Subcutaneous abdominal adipose tissue (tissue), 5 donors: Measurements from ENCODE around the gene URI1.
"Not testable (repeated sequence)": the region's sequence is repeated elsewhere in the genome, so short reads cannot be mapped to it uniquely, and the experiment has no call there.

Experiments used
- H3K27ac ChIP-seq: one replicate; pipeline ENCODE4 v1.7.0; 2013; ENCODE audit warnings: low read depth, mild to moderate bottlenecking, inconsistent platforms, low read length, moderate library complexity
- H3K27me3 ChIP-seq, 5 donors: one replicate each; pipeline ENCODE4 v1.7.0; 2013; ENCODE audit warnings: low read length in 5 of 5, inconsistent platforms in 1 of 5; ENCODE audit not compliant: control insufficient read depth in 5 of 5, insufficient read depth in 4 of 5
- H3K36me3 ChIP-seq, 5 donors: one replicate each; pipeline ENCODE4 v1.7.0; 2013; ENCODE audit warnings: low read length in 5 of 5; ENCODE audit not compliant: control insufficient read depth in 5 of 5, insufficient read depth in 5 of 5
- H3K4me1 ChIP-seq, 5 donors: one replicate each; pipeline ENCODE4 v1.7.0; 2013; ENCODE audit warnings: low read length in 5 of 5, mild to moderate bottlenecking in 3 of 5, moderate library complexity in 1 of 5; ENCODE audit not compliant: control insufficient read depth in 5 of 5, insufficient read depth in 5 of 5
- H3K4me3 ChIP-seq, 5 donors: one replicate each; pipeline ENCODE4 v1.7.0; 2013; ENCODE audit warnings: low read length in 5 of 5, low read depth in 1 of 5
- H3K9ac ChIP-seq, 5 donors: one replicate each; pipeline ENCODE4 v1.7.0; 2013; ENCODE audit warnings: low read length in 5 of 5, mild to moderate bottlenecking in 4 of 5, moderate library complexity in 3 of 5
- H3K9me3 ChIP-seq, 5 donors: one replicate each; pipeline ENCODE4 v1.7.0; 2013; ENCODE audit warnings: low read length in 5 of 5; ENCODE audit not compliant: control insufficient read depth in 5 of 5
- donor health status: healthy.
- donor health status: healthy.
- donor health status: healthy.
- donor health status: healthy.
- donor health status: healthy.

The URI1 gene

DNA sequence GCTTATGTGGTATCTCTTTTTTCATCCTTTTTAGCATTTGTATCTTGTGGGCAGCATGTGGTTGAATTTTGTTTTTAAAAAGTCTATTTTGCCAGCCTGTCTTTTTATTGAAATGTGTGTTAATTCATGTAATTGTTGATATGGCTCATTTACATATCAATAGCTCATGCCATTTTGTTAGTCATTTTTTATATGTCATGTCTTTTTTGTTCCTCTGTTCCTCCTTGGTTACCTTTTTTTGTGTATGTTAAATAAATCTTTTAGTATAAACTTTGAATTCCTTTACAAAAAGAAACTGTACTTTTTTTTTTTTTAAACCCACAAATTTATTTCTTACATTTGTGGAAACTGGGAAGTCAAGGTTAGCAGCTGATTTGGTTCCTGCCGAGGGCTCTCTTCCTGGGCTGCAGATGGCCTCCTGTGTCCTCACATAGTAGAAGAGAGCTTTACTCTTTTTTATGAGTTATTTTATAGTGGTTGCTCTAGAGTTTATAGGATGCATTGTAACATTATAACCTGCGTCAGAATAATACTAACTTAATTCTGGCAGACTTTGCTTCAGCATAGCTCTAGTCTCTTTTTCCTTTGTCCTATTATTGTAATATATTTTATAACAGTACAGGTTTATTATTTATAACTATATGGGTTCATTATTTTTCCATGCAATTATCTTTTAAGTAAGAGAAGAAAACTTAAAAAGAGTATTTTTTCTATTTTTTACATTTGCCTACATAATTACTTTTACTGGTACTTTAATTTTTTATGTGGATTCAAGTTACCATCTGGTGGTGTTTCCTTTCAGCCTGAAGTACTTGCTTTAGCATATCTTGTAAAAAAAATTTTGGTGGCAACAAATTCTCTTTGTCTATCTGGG, 86.3 kb downstream of the URI1 start:
- Histone ChIP-seq H3K36me3 (peaks cover 0 to 14% (median 6%) of the 10 kb centered on the region in 5 donors), H3K4me1 (no peaks in the 10 kb centered on the region), H3K4me3 (no peak overlapping the region), H3K27ac (no peak overlapping the region), H3K27me3 (no peaks in the 10 kb centered on the region), H3K9ac (no peak overlapping the region), H3K9me3 (no peaks in the 10 kb centered on the region)

DNA sequence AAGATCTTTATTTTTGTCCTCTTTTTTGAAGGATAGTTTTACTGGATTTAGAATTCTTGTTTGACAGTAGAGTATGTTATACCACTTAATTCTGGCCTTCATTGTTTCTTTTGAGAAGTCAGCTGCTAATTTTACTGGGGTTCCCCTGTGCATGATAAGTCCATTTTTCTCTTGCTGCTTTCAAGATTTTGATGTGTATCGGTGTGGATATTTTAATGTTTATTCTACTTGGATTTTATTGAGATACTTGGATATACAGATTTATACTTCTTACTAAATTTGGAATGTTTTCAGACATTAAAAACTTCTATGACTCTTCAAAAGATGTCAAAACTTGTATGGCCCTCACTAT, 86.9 kb downstream of the URI1 start:
- Histone ChIP-seq H3K4me1 (no peaks in the 10 kb centered on the region), H3K27me3 (no peaks in the 10 kb centered on the region), H3K36me3 (peaks cover 0 to 10% (median 6%) of the 10 kb centered on the region in 5 donors), H3K9me3 (no peaks in the 10 kb centered on the region), H3K27ac (no peak overlapping the region), H3K4me3 (no peak overlapping the region), H3K9ac (no peak overlapping the region)

DNA sequence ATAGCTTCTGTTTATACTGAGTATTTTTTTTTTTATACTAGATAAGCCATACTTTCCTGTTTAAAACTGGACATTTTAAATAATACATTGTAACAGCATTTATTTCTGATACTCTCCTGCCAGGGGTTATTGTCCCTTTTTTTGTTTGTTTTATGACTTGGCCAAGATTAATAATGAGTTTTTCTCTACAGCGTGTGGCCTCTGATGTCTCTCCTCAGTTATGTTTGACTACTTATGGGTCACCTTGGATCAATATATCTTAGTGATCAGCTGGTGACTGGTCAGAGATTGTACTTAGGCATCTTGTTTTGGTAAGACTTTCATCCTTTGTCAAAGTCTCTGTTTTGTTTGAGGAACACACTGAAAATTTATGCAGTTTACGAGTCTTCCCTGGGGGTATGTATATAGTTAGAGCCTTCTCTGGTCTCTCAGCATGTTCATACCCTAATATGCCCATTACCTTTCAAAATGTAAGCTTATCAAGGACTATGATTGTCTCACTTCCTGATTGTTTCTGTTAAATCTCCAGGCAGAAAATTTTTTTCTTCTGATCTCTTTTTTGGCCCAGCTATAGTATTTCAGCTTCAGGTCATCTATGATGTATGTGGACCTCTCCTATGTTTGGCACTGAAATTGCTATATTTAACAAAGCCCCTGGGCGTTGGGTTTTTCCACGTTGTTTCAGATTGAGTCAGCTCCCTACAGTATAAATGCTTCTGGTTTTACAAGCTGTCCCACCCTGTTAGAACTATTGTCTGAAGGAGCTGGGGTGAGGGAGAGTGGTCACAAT, 87.9 kb downstream of the URI1 start:
- Histone ChIP-seq H3K9me3 (no peaks in the 10 kb centered on the region), H3K4me1 (no peaks in the 10 kb centered on the region), H3K36me3 (peaks cover 0 to 10% (median 6%) of the 10 kb centered on the region in 5 donors), H3K27me3 (no peaks in the 10 kb centered on the region), H3K4me3 (no peak overlapping the region), H3K9ac (no peak overlapping the region), H3K27ac (no peak overlapping the region)

DNA sequence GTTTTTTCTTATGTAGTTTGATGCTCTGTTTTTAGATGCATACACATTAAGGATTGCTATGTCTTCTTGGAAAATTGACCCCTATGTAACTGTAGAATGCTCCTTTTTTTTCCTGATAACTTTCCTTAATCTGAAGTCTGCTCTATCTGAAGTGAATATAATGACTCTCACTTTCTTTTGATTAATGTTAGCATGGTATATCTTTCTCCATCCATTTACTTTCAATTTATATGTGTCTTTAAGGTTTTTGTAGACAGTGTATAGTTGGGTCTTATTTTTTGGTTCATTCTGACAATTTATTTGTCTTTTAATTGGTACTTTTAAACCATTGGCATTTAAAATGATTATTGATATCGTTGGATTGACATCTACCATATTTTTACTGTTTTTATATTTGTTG, 92.3 kb downstream of the URI1 start:
- H3K9ac ChIP-seq = no peak overlapping the region
- no peaks in the 10 kb centered on the region for H3K4me1 ChIP-seq
- H3K4me3 ChIP-seq = no peak overlapping the region
- peaks cover 0 to 3% (median 0%) of the 10 kb centered on the region in 5 donors for H3K9me3 ChIP-seq
- H3K27ac ChIP-seq = no peak overlapping the region
- peaks cover 11 to 22% (median 18%) of the 10 kb centered on the region in 5 donors for H3K36me3 ChIP-seq
- H3K27me3 ChIP-seq = no peaks in the 10 kb centered on the region

DNA sequence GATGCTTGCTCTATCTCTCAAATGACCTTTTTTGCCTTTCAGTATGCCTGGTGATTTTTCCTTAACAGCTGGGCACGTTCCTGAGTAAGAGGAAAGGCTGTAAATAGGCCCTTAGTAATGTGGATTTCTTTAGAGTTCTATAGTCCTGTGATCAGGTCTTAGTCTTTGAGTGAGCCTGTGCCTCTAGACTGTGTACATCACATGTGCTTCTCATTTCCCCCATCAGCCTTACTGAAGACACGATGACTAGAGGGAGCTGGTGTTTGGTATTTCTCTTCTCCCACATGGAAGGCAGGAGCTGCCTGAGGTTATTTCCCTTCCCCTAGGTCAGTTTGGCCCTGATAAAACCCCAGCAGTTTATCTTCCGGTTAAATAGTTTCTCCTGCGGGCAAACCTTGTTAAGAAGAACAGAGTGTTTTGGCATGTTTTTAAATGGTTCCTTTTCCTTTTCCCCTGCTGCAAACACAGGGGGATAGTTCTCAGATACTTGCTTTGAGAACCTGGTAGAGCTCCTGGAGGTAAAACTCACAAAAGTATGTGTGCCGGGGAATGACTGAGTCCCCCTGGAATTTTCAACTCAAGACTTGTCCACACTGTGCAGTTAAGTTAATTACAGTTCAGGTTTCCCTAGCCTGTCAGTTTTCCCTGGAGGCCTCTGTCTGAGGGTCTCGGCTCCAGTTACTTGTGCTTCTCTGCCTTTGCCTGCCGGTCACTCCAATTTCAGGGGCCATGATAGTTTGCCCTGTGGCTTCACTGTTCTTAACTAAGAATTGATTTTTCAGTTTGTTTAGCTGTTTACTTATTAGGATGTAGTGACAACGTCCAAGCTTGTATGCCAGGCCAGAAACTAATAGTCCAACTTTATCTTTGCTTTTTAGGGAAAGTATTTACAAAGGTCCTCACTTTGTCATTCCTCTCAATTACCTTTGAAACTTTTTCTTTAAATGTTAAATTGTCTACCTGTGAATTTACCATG, 94.4 kb downstream of the URI1 start:
- Histone ChIP-seq H3K27ac (no peak overlapping the region), H3K36me3 (peaks cover 8 to 18% (median 12%) of the 10 kb centered on the region in 5 donors), H3K9me3 (peaks cover 0 to 3% (median 0%) of the 10 kb centered on the region in 5 donors), H3K4me1 (peaks cover 0 to 4% (median 0%) of the 10 kb centered on the region in 5 donors), H3K9ac (no peak overlapping the region), H3K27me3 (no peaks in the 10 kb centered on the region), H3K4me3 (no peak overlapping the region)

DNA sequence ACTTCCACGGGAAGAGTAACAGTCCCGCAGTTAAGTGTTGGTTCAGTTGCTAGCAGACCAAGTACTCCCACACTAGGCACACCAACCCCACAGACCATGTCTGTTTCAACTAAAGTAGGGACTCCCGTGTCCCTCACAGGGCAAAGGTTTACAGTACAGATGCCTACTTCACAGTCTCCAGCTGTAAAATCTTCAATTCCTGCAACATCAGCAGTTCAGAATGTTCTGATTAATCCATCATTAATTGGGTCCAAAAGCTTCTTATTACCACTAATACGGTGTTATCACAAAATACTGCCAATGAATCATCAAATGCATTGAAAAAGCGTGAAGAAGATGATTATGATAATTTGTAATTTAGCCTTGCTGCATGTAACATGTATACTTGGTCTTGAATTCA, 95.8 kb downstream of the URI1 start:
- Histone ChIP-seq H3K4me3 (no peak overlapping the region), H3K9me3 (peaks cover 0 to 3% (median 0%) of the 10 kb centered on the region in 5 donors), H3K27ac (no peak overlapping the region), H3K36me3 (peaks cover 3 to 18% (median 12%) of the 10 kb centered on the region in 5 donors), H3K4me1 (peaks cover 0 to 15% (median 3%) of the 10 kb centered on the region in 5 donors), H3K27me3 (no peaks in the 10 kb centered on the region), H3K9ac (no peak overlapping the region)

DNA sequence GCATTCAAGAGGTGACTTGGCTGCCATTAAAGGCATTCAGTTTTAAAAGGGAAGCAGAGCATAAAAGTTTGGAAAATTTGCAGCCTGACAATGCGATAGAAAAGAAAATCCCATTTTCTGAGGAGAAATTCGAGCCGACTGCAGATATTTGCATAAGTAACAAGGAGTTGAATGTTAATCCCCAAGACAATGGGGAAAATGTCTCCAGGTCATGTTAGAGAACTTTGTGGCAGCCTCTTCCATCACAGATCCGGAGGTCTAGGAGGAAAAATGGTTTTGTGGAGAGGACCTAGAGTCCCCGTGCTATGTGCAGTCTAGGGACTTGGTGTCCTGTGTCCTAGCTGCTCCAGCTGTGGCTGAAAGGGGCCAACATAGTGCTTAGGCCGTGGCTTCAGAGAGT, 99.9 kb downstream of the URI1 start:
- H3K9me3 ChIP-seq, H3K9ac ChIP-seq, H3K4me3 ChIP-seq, H3K27ac ChIP-seq, H3K27me3 ChIP-seq: not testable (repeated sequence)
- Histone ChIP-seq H3K36me3 (peaks cover 0 to 10% (median 6%) of the 10 kb centered on the region in 5 donors), H3K4me1 (peaks cover 0 to 15% (median 3%) of the 10 kb centered on the region in 5 donors)

DNA sequence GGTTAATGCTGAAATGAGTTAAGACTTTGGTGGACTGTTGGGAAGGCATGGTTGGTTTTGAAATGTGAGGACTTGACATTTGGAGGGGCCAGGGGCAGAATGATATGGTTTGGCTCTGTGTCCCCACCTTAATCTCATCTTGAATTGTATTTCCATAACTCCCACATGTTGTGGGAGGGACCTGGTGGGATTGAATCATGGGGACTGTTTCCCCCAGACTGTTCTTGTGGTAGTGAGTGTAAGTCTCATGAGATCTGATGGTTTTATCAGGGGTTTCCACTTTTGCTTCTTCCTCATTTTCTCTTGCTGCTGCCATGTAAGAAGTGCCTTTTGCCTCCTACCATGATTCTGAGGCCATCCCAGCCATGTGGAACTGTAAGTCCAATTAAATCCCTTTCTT, 101.0 kb downstream of the URI1 start:
- peaks cover 0 to 15% (median 3%) of the 10 kb centered on the region in 5 donors for H3K4me1 ChIP-seq
- H3K36me3 ChIP-seq, H3K27me3 ChIP-seq: not testable (repeated sequence)

DNA sequence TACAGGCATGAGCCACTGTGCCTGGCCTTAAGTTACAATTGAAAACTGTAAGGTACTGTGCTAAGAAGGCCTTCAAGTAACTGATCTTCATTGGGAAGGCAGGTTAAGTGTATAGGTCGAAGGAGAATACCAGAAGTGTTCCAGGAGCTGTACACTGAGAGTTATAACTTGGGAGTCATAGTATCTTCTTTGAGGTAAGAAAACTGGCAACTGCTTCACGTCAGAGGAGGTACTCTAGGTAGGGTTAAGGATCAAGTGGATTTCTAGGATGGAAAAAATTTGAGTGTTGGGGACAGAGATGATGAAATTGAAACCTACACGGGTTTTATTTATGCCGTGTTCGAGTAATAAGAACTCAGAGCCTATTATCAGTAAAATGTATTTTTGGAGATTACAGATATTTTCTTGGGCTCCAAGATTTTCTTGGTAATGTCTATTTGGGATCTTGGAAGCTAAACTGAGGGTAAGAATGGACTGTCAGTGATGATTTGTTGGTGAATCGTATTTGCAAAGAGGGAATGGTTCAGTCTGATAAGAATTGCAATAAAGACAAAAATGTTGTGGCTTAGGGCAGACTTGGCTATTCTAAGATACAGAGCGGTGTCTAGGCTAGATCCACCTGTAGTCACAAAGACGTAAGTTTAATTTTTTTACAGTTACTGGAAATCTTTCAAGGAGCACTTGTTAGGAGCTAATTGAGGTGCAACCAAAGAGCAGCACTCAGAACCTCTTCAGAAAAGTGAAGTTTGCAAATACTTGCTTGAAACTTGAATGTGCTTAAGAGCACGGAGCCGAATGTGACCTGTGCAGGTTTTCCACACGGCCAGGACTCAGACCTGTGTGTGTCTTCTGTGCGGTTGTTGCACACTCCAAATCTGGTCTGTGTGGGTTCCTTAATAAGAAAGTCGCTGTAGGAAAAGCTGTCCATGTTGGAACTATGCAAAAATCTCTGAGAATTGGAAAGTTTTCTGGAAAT, 102.5 kb downstream of the URI1 start:
- Histone ChIP-seq H3K9ac (no peak overlapping the region), H3K4me1 (peaks cover 0 to 15% (median 3%) of the 10 kb centered on the region in 5 donors), H3K9me3 (no peaks in the 10 kb centered on the region), H3K36me3 (peaks cover 0 to 3% (median 0%) of the 10 kb centered on the region in 5 donors), H3K27ac (no peak overlapping the region), H3K4me3 (no peak overlapping the region), H3K27me3 (no peaks in the 10 kb centered on the region)

More for the DNA sequence above, 101.0 kb downstream of the URI1 start:
- not testable (repeated sequence) for H3K4me3 ChIP-seq, H3K9me3 ChIP-seq, H3K27ac ChIP-seq, H3K9ac ChIP-seq
